ENCODE measurements around the gene MT1HL1. TPM values are rescaled to one million over a fixed set of nuclear protein-coding genes. Genes with fewer than 3 reads are reported as not detected.

The MT1HL1 gene
- total RNA-seq, 2 experiments from 2014 or later = not detected

- ChIA-PET CTCF (no interaction called here), POLR2A (no interaction called here)
- DNase-seq = no peak
- Mint-ChIP-seq H3K9me3 (no peaks in the 10 kb centered on the region), H3K36me3 (ENCODE audit: low read depth) (no peaks in the 10 kb centered on the region), H3K4me1 (no peaks in the 10 kb centered on the region), H3K4me3 (no peak overlapping the region), H3K27ac (no peak overlapping the region), H3K27me3 (peaks cover 2% of the 10 kb centered on the region)
Measured at GRCh38 chr1:237033804-237034203, 29.6 kb upstream of the MT1HL1 start.

- Mint-ChIP-seq H3K4me3 (no peak overlapping the region), H3K27ac (no peak overlapping the region), H3K4me1 (no peaks in the 10 kb centered on the region), H3K9me3 (no peaks in the 10 kb centered on the region), H3K27me3 (no peaks in the 10 kb centered on the region), H3K36me3 (ENCODE audit: low read depth) (no peaks in the 10 kb centered on the region)
- ChIA-PET CTCF (no interaction called here), POLR2A (no interaction called here)
- no peak for DNase-seq
Measured at GRCh38 chr1:237033061-237033460, 28.8 kb upstream of the MT1HL1 start.

GRCh38 chr1:237032029-237032428, 27.8 kb upstream of the MT1HL1 start:
- Mint-ChIP-seq H3K4me3 (no peak overlapping the region), H3K9me3 (no peaks in the 10 kb centered on the region), H3K27ac (no peak overlapping the region), H3K27me3 (no peaks in the 10 kb centered on the region), H3K36me3 (ENCODE audit: low read depth) (no peaks in the 10 kb centered on the region), H3K4me1 (no peaks in the 10 kb centered on the region)
- no peak for DNase-seq
- POLR2A ChIA-PET = no interaction called here
- CTCF ChIA-PET = no interaction called here

- CTCF ChIA-PET = no interaction called here
- no peaks in the 10 kb centered on the region for H3K9me3 Mint-ChIP-seq
- H3K27me3 Mint-ChIP-seq = no peaks in the 10 kb centered on the region
- H3K36me3 Mint-ChIP-seq (ENCODE audit: low read depth) = no peaks in the 10 kb centered on the region
- POLR2A ChIA-PET = no interaction called here
- no peak overlapping the region for H3K27ac Mint-ChIP-seq
- no peaks in the 10 kb centered on the region for H3K4me1 Mint-ChIP-seq
- DNase-seq = no peak
- no peak overlapping the region for H3K4me3 Mint-ChIP-seq
Measured at GRCh38 chr1:237031480-237031879, 27.2 kb upstream of the MT1HL1 start.

- peaks cover 4% of the 10 kb centered on the region for H3K9me3 Mint-ChIP-seq
- DNase-seq = no peak
- H3K27ac Mint-ChIP-seq = no peak overlapping the region
- no peaks in the 10 kb centered on the region for H3K27me3 Mint-ChIP-seq
- no peak overlapping the region for H3K4me3 Mint-ChIP-seq
- ChIA-PET CTCF (no interaction called here), POLR2A (no interaction called here)
- H3K36me3 Mint-ChIP-seq (ENCODE audit: low read depth) = no peaks in the 10 kb centered on the region
- no peaks in the 10 kb centered on the region for H3K4me1 Mint-ChIP-seq
Measured at GRCh38 chr1:237029850-237030535, 25.8 kb upstream of the MT1HL1 start.

- H3K4me3 Mint-ChIP-seq = no peak overlapping the region
- H3K36me3 Mint-ChIP-seq (ENCODE audit: low read depth) = no peaks in the 10 kb centered on the region
- peaks cover 4% of the 10 kb centered on the region for H3K9me3 Mint-ChIP-seq
- DNase-seq = no peak
- no peaks in the 10 kb centered on the region for H3K4me1 Mint-ChIP-seq
- H3K27ac Mint-ChIP-seq = no peak overlapping the region
- H3K27me3 Mint-ChIP-seq = no peaks in the 10 kb centered on the region
- ChIA-PET POLR2A (no interaction called here), CTCF (no interaction called here)
Measured at GRCh38 chr1:237029240-237029639, 25.0 kb upstream of the MT1HL1 start.

GRCh38 chr1:237025358-237026074, 21.3 kb upstream of the MT1HL1 start:
- Mint-ChIP-seq H3K36me3 (ENCODE audit: low read depth) (no peaks in the 10 kb centered on the region), H3K27me3 (no peaks in the 10 kb centered on the region), H3K4me3 (no peak overlapping the region), H3K4me1 (no peaks in the 10 kb centered on the region), H3K9me3 (peaks cover 4% of the 10 kb centered on the region), H3K27ac (no peak overlapping the region)
- CTCF ChIA-PET = no interaction called here
- DNase-seq = no peak
- POLR2A ChIA-PET = no interaction called here

- ChIA-PET CTCF (no interaction called here), POLR2A (no interaction called here)
- no peaks in the 10 kb centered on the region for H3K9me3 Mint-ChIP-seq
- H3K27ac Mint-ChIP-seq = no peak overlapping the region
- H3K4me1 Mint-ChIP-seq = no peaks in the 10 kb centered on the region
- no peak for DNase-seq
- H3K27me3 Mint-ChIP-seq = peaks cover 4% of the 10 kb centered on the region
- no peaks in the 10 kb centered on the region for H3K36me3 Mint-ChIP-seq (ENCODE audit: low read depth)
- no peak overlapping the region for H3K4me3 Mint-ChIP-seq
Measured at GRCh38 chr1:237018896-237019295, 14.7 kb upstream of the MT1HL1 start.

- ChIA-PET POLR2A (no interaction called here), CTCF (no interaction called here)
- H3K27me3 Mint-ChIP-seq = peaks cover 4% of the 10 kb centered on the region
- H3K4me3 Mint-ChIP-seq = no peak overlapping the region
- H3K9me3 Mint-ChIP-seq = no peaks in the 10 kb centered on the region
- no peaks in the 10 kb centered on the region for H3K36me3 Mint-ChIP-seq (ENCODE audit: low read depth)
- no peaks in the 10 kb centered on the region for H3K4me1 Mint-ChIP-seq
- no peak overlapping the region for H3K27ac Mint-ChIP-seq
- no peak for DNase-seq
Measured at GRCh38 chr1:237016626-237017025, 12.4 kb upstream of the MT1HL1 start.

- CTCF ChIA-PET = no interaction called here
- Mint-ChIP-seq H3K27me3 (peaks cover 4% of the 10 kb centered on the region), H3K9me3 (no peaks in the 10 kb centered on the region), H3K27ac (no peak overlapping the region), H3K4me1 (no peaks in the 10 kb centered on the region), H3K4me3 (no peak overlapping the region), H3K36me3 (ENCODE audit: low read depth) (no peaks in the 10 kb centered on the region)
- POLR2A ChIA-PET = no interaction called here
- DNase-seq = no peak
Measured at GRCh38 chr1:237013608-237014007, 9.4 kb upstream of the MT1HL1 start.

GRCh38 chr1:237012788-237013383, 8.6 kb upstream of the MT1HL1 start:
- H3K4me1 Mint-ChIP-seq = no peaks in the 10 kb centered on the region
- H3K27me3 Mint-ChIP-seq = peaks cover 4% of the 10 kb centered on the region
- H3K36me3 Mint-ChIP-seq (ENCODE audit: low read depth) = no peaks in the 10 kb centered on the region
- H3K4me3 Mint-ChIP-seq = no peak overlapping the region
- ChIA-PET POLR2A (no interaction called here), CTCF (no interaction called here)
- no peak overlapping the region for H3K27ac Mint-ChIP-seq
- no peaks in the 10 kb centered on the region for H3K9me3 Mint-ChIP-seq
- no peak for DNase-seq

GRCh38 chr1:237012361-237012760, 8.1 kb upstream of the MT1HL1 start:
- Mint-ChIP-seq H3K27ac (no peak overlapping the region), H3K36me3 (ENCODE audit: low read depth) (no peaks in the 10 kb centered on the region), H3K4me1 (no peaks in the 10 kb centered on the region), H3K9me3 (no peaks in the 10 kb centered on the region), H3K4me3 (no peak overlapping the region), H3K27me3 (peaks cover 2% of the 10 kb centered on the region)
- POLR2A ChIA-PET = no interaction called here
- DNase-seq = no peak
- CTCF ChIA-PET = no interaction called here

- Mint-ChIP-seq H3K27me3 (no peaks in the 10 kb centered on the region), H3K27ac (no peak overlapping the region), H3K36me3 (ENCODE audit: low read depth) (no peaks in the 10 kb centered on the region), H3K4me1 (no peaks in the 10 kb centered on the region), H3K4me3 (no peak overlapping the region), H3K9me3 (no peaks in the 10 kb centered on the region)
- ChIA-PET CTCF (no interaction called here), POLR2A (no interaction called here)
- DNase-seq = no peak
Measured at GRCh38 chr1:237011432-237011831, 7.2 kb upstream of the MT1HL1 start.

- ChIA-PET CTCF (no interaction called here), POLR2A (no interaction called here)
- Mint-ChIP-seq H3K27ac (no peak overlapping the region), H3K36me3 (ENCODE audit: low read depth) (no peaks in the 10 kb centered on the region), H3K9me3 (no peaks in the 10 kb centered on the region), H3K4me1 (no peaks in the 10 kb centered on the region), H3K4me3 (no peak overlapping the region), H3K27me3 (no peaks in the 10 kb centered on the region)
- no peak for DNase-seq
Measured at GRCh38 chr1:237009611-237010010, 5.4 kb upstream of the MT1HL1 start.
